ENCODE measurements around the gene P2RY2. TPM values are rescaled to one million over a fixed set of nuclear protein-coding genes. Genes with fewer than 3 reads are reported as not detected.

Gene P2RY2
- total and polyA plus RNA-seq, 2 experiments from 2014 or later = 0.63 to 1.6 TPM

GRCh38 chr11:73240190-73240781 lies 22.2 kb downstream of the P2RY2 start:
- Mint-ChIP-seq H3K4me3 (no peak overlapping the region; the same call in 2 of the 3 replicates), H3K27me3 (ENCODE audit: insufficient read depth, low read depth, poor library complexity) (peaks cover 16% of the 10 kb centered on the region), H3K9me3 (no peaks in the 10 kb centered on the region), H3K4me1 (peaks cover 25% of the 10 kb centered on the region), H3K36me3 (ENCODE audit: low read depth) (no peaks in the 10 kb centered on the region), H3K27ac (no peak overlapping the region)
- Histone ChIP-seq H3K36me3 (ENCODE audit: insufficient read depth) (no peaks in the 10 kb centered on the region), H3K4me3 (no peak overlapping the region), H3K79me2 (replicated peaks; ENCODE audit: insufficient read depth) (no peaks in the 10 kb centered on the region), H4K20me1 (replicated peaks; ENCODE audit: insufficient read depth) (no peaks in the 10 kb centered on the region), H3K4me1 (ENCODE audit: insufficient read depth) (peaks cover 2% of the 10 kb centered on the region; the same call in 1 of the 2 replicates), H2AFZ (no peak overlapping the region), H3K27ac (ENCODE audit: low read depth) (no peak overlapping the region), H3K9me2 (ENCODE audit: insufficient read depth) (no peaks in the 10 kb centered on the region), H3F3A (replicated peaks; ENCODE audit: low read depth) (no peaks in the 10 kb centered on the region), H3K27me3 (ENCODE audit: insufficient read depth) (no peaks in the 10 kb centered on the region), H3K4me2 (no peak overlapping the region)
- ATAC-seq (no peak), DNase-seq (ENCODE audit: low spot score) (no peak)
- no peak for TF ChIP-seq JUNB (IDR thresholded peaks at IDR 0.05; ENCODE audit: unreplicated experiment)
- no peak for TF ChIP-seq STAT1 (IDR thresholded peaks at IDR 0.05; ENCODE audit: unreplicated experiment)
- TF ChIP-seq ZNF462 (CRISPR knock-in tag; IDR thresholded peaks at IDR 0.05) = no peak
- no peak for TF ChIP-seq REST (IDR thresholded peaks at IDR 0.05; ENCODE audit: unreplicated experiment)
- no peak for TF ChIP-seq CTCF (conservative IDR thresholded peaks at IDR 0.05; ENCODE audit: low read depth in 2 of 2)
- TF ChIP-seq ETS1 (IDR thresholded peaks at IDR 0.05) = no peak
- TF ChIP-seq POLR2AphosphoS5 (IDR thresholded peaks at IDR 0.05; ENCODE audit: low read depth) = no peak
- TF ChIP-seq EZH2phosphoT487 (IDR thresholded peaks at IDR 0.05; ENCODE audit: unreplicated experiment) = no peak
- TF ChIP-seq NANOG (IDR thresholded peaks at IDR 0.05; ENCODE audit: borderline replicate concordance) = no peak
- no peak for TF ChIP-seq ZNF331 (CRISPR knock-in tag; IDR thresholded peaks at IDR 0.05; ENCODE audit: low read depth)
- no peak for TF ChIP-seq EZH2 (IDR thresholded peaks at IDR 0.05; ENCODE audit: low read depth, unreplicated experiment)
- TF ChIP-seq CREB1 (CRISPR knock-in tag; IDR thresholded peaks at IDR 0.05; ENCODE audit: low read depth) = no peak
- TF ChIP-seq ZNF114 (CRISPR knock-in tag; IDR thresholded peaks at IDR 0.05) = no peak

All from GM23338 (cell line).